Measurements from ENCODE around the gene ARHGDIG. TPM values are rescaled to one million over a fixed set of nuclear protein-coding genes. Genes with fewer than 3 reads are reported as not detected.

The ARHGDIG gene
- total and polyA plus RNA-seq, 2 experiments from 2014 or later: 3.1 to 6.5 TPM

GRCh38 chr16:291539-291938 lies 11.1 kb downstream of the ARHGDIG start:
- no peak for DNase-seq (ENCODE audit: low read depth in 1 of 2, low spot score in 1 of 2)
- Histone ChIP-seq H3K27ac (no peak overlapping the region), H3K9me3 (ENCODE audit: low read depth) (no peaks in the 10 kb centered on the region), H3K36me3 (peaks cover 14% of the 10 kb centered on the region), H3K27me3 (no peaks in the 10 kb centered on the region), H3K4me3 (no peak overlapping the region), H3K4me1 (ENCODE audit: low read depth) (no peaks in the 10 kb centered on the region)
- no peak for TF ChIP-seq CTCF (IDR thresholded peaks at IDR 0.05; ENCODE audit: low read depth, low read length)

- Histone ChIP-seq H3K4me3 (no peak overlapping the region), H3K4me1 (ENCODE audit: low read depth) (no peaks in the 10 kb centered on the region), H3K27me3 (no peaks in the 10 kb centered on the region), H3K36me3 (peaks cover 5% of the 10 kb centered on the region), H3K27ac (no peak overlapping the region), H3K9me3 (ENCODE audit: low read depth) (no peaks in the 10 kb centered on the region)
- TF ChIP-seq CTCF (IDR thresholded peaks at IDR 0.05; ENCODE audit: low read depth, low read length): no peak
- DNase-seq (ENCODE audit: low read depth in 1 of 2, low spot score in 1 of 2): no peak
Measured at GRCh38 chr16:293043-293775, 12.8 kb downstream of the ARHGDIG start.

- H3K36me3 ChIP-seq: no peaks in the 10 kb centered on the region
- no peak overlapping the region for H3K4me3 ChIP-seq
- H3K9me3 ChIP-seq (ENCODE audit: low read depth): no peaks in the 10 kb centered on the region
- no peak overlapping the region for H3K27ac ChIP-seq
- no peak for DNase-seq (ENCODE audit: low read depth in 1 of 2, low spot score in 1 of 2)
- no peaks in the 10 kb centered on the region for H3K4me1 ChIP-seq (ENCODE audit: low read depth)
- no peak for TF ChIP-seq CTCF (IDR thresholded peaks at IDR 0.05; ENCODE audit: low read depth, low read length)
- no peaks in the 10 kb centered on the region for H3K27me3 ChIP-seq
Measured at GRCh38 chr16:296276-296675, 15.9 kb downstream of the ARHGDIG start.

- Histone ChIP-seq H3K27me3 (no peaks in the 10 kb centered on the region), H3K27ac (no peak overlapping the region), H3K4me1 (ENCODE audit: low read depth) (no peaks in the 10 kb centered on the region), H3K36me3 (no peaks in the 10 kb centered on the region), H3K4me3 (no peak overlapping the region), H3K9me3 (ENCODE audit: low read depth) (no peaks in the 10 kb centered on the region)
- TF ChIP-seq CTCF (IDR thresholded peaks at IDR 0.05; ENCODE audit: low read depth, low read length): no peak
- no peak for DNase-seq (ENCODE audit: low read depth in 1 of 2, low spot score in 1 of 2)
Measured at GRCh38 chr16:296806-297510, 16.6 kb downstream of the ARHGDIG start.

- Histone ChIP-seq H3K27ac (no peak overlapping the region), H3K4me3 (no peak overlapping the region), H3K36me3 (no peaks in the 10 kb centered on the region), H3K27me3 (no peaks in the 10 kb centered on the region), H3K9me3 (ENCODE audit: low read depth) (no peaks in the 10 kb centered on the region), H3K4me1 (ENCODE audit: low read depth) (no peaks in the 10 kb centered on the region)
- DNase-seq (ENCODE audit: low read depth in 1 of 2, low spot score in 1 of 2): no peak
- no peak for TF ChIP-seq CTCF (IDR thresholded peaks at IDR 0.05; ENCODE audit: low read depth, low read length)
Measured at GRCh38 chr16:297832-298231, 17.4 kb downstream of the ARHGDIG start.
